Measurements from ENCODE around the gene USH1G. TPM values are rescaled to one million over a fixed set of nuclear protein-coding genes. Genes with fewer than 3 reads are reported as not detected.

The USH1G gene
- polyA plus RNA-seq, 1 donor (not counting 4 experiments of a cell fraction or from before 2014, with no cell fraction given), result 0.34 TPM

- FAIRE-seq, result no peak
- dilution Hi-C loops (cut with MboI; ENCODE audit: extremely low pct_ligation_motif_present, low sequenced_read_pairs), result no loop called here
- H3K4me2 ChIP-seq (ENCODE audit: control insufficient read depth, extremely low read depth, insufficient read depth, low read depth, low read length), result no peak overlapping the region
- H3K36me3 ChIP-seq (ENCODE audit: control insufficient read depth in 2 of 2, extremely low read depth in 1 of 2, insufficient read depth in 2 of 2, low read length in 2 of 2), result no peaks in the 10 kb centered on the region
- H3K9me3 ChIP-seq (ENCODE audit: control insufficient read depth, low read depth, low read length), result no peaks in the 10 kb centered on the region
- H3K4me3 ChIP-seq (ENCODE audit: control insufficient read depth in 2 of 3, extremely low read depth in 1 of 3, insufficient read depth in 2 of 3, low read depth in 1 of 3, low read length in 3 of 3), result no peak overlapping the region
- no peak for TF ChIP-seq EZH2 (IDR thresholded peaks at IDR 0.05; ENCODE audit: low read length)
- TF ChIP-seq CTCF (optimal IDR thresholded peaks at IDR 0.05 in 1 of 3, IDR thresholded peaks at IDR 0.05 in 1 of 3, conservative IDR thresholded peaks at IDR 0.05 in 1 of 3; ENCODE audit: extremely low read depth in 1 of 3, insufficient read depth in 2 of 3, low read length in 3 of 3), result no peak
- H3K9ac ChIP-seq (ENCODE audit: control insufficient read depth, extremely low read depth, insufficient read depth, low read length), result no peak overlapping the region
- H3K79me2 ChIP-seq (ENCODE audit: control insufficient read depth, insufficient read depth, low read length), result no peaks in the 10 kb centered on the region
- peaks cover 12% of the 10 kb centered on the region for H3K27me3 ChIP-seq (ENCODE audit: control insufficient read depth, extremely low read depth, insufficient read depth, low read length)
- H4K20me1 ChIP-seq (ENCODE audit: control insufficient read depth, extremely low read depth, insufficient read depth, low read length), result no peaks in the 10 kb centered on the region
- H2AFZ ChIP-seq (ENCODE audit: control insufficient read depth, low read length), result no peak overlapping the region
- H3K9me1 ChIP-seq (ENCODE audit: control insufficient read depth, extremely low read depth, insufficient read depth, low read length), result no peaks in the 10 kb centered on the region
- H3K27ac ChIP-seq (ENCODE audit: control insufficient read depth, insufficient read depth, low read length), result no peak overlapping the region
- DNase-seq (ENCODE audit: low read depth, low spot score), result no peak
- H3K4me1 ChIP-seq (ENCODE audit: control insufficient read depth, extremely low read depth, insufficient read depth, low read length), result peaks cover 4% of the 10 kb centered on the region
Observed at GRCh38 chr17:74900208-74900607, 22.8 kb downstream of the USH1G start.

- Histone ChIP-seq H3K4me2 (ENCODE audit: control insufficient read depth, extremely low read depth, insufficient read depth, low read depth, low read length) (no peak overlapping the region), H3K27ac (ENCODE audit: control insufficient read depth, insufficient read depth, low read length) (no peak overlapping the region), H2AFZ (ENCODE audit: control insufficient read depth, low read length) (peak overlapping the region; percentile 78), H3K4me3 (ENCODE audit: control insufficient read depth in 2 of 3, extremely low read depth in 1 of 3, insufficient read depth in 2 of 3, low read depth in 1 of 3, low read length in 3 of 3) (no peak overlapping the region), H4K20me1 (ENCODE audit: control insufficient read depth, extremely low read depth, insufficient read depth, low read length) (no peaks in the 10 kb centered on the region), H3K9me1 (ENCODE audit: control insufficient read depth, extremely low read depth, insufficient read depth, low read length) (no peaks in the 10 kb centered on the region), H3K79me2 (ENCODE audit: control insufficient read depth, insufficient read depth, low read length) (no peaks in the 10 kb centered on the region), H3K36me3 (ENCODE audit: control insufficient read depth in 2 of 2, extremely low read depth in 1 of 2, insufficient read depth in 2 of 2, low read length in 2 of 2) (no peaks in the 10 kb centered on the region), H3K27me3 (ENCODE audit: control insufficient read depth, extremely low read depth, insufficient read depth, low read length) (peaks cover 28% of the 10 kb centered on the region), H3K9ac (ENCODE audit: control insufficient read depth, extremely low read depth, insufficient read depth, low read length) (no peak overlapping the region), H3K9me3 (ENCODE audit: control insufficient read depth, low read depth, low read length) (no peaks in the 10 kb centered on the region), H3K4me1 (ENCODE audit: control insufficient read depth, extremely low read depth, insufficient read depth, low read length) (peaks cover 4% of the 10 kb centered on the region)
- dilution Hi-C loops (cut with MboI; ENCODE audit: extremely low pct_ligation_motif_present, low sequenced_read_pairs), result no loop called here
- FAIRE-seq (no peak), DNase-seq (ENCODE audit: low read depth, low spot score) (no peak)
- TF ChIP-seq EZH2 (IDR thresholded peaks at IDR 0.05; ENCODE audit: low read length), result no peak
- no peak for TF ChIP-seq CTCF (optimal IDR thresholded peaks at IDR 0.05 in 1 of 3, IDR thresholded peaks at IDR 0.05 in 1 of 3, conservative IDR thresholded peaks at IDR 0.05 in 1 of 3; ENCODE audit: extremely low read depth in 1 of 3, insufficient read depth in 2 of 3, low read length in 3 of 3)
Observed at GRCh38 chr17:74898376-74898946, 24.6 kb downstream of the USH1G start.

All from keratinocyte (primary cell).